Ovary (tissue), 9 donors: ENCODE measurements around the gene DNAH3. TPM values are rescaled to one million over a fixed set of nuclear protein-coding genes. Genes with fewer than 3 reads are reported as not detected.
"Not testable (repeated sequence)": the region's sequence is repeated elsewhere in the genome, so short reads cannot be mapped to it uniquely, and the experiment has no call there.

Experiments used
- DNase-seq, 5 donors: peaks; one replicate each; pipeline ENCODE4 v3.0.0-alpha.2; 2019 to 2020
- H3K27ac ChIP-seq, 2 donors: fragments of 200-600 bp; one replicate each; pipeline versions ENCODE4 v1.5.1 to v1.8.0; 2019 to 2022
- H3K27me3 ChIP-seq: fragments of 200-600 bp; one replicate; pipeline ENCODE4 v1.8.0; 2022
- H3K36me3 ChIP-seq: fragments of 200-600 bp; sonication (generic); one replicate; pipeline ENCODE4 v1.5.1; 2019
- H3K4me1 ChIP-seq: one replicate; pipeline ENCODE4 v1.8.1; 2013; ENCODE audit warnings: mild to moderate bottlenecking, moderate library complexity; ENCODE audit not compliant: insufficient read depth
- H3K4me3 ChIP-seq: fragments of 200-600 bp; sonication (generic); one replicate; pipeline ENCODE4 v1.5.1; 2017
- H3K9me3 ChIP-seq, 2 donors: fragments of 200-600 bp in 1 of 2; sonication (generic) in 1 of 2; one replicate each; pipeline versions ENCODE4 v1.5.1 to v1.8.1; 2013 to 2019; ENCODE audit warnings: mild to moderate bottlenecking in 1 of 2, moderate library complexity in 1 of 2
- EP300 ChIP-seq: sonication (generic); formaldehyde crosslinking; IDR thresholded peaks from one replicate; pipeline ENCODE4 v1.6.1; 2017; ENCODE audit warnings: antibody characterized with exemption
- POLR2A ChIP-seq: fragments of 450-650 bp; IDR thresholded peaks from one replicate; pipeline ENCODE4 v1.6.1; 2017; ENCODE audit warnings: antibody characterized with exemption, mild to moderate bottlenecking, moderate library complexity
- WGBS, 3 donors: extraction: QIAGEN DNeasy Blood & Tissue Kit in 1 of 3; methylation state at CpG; one replicate each; pipeline versions ENCODE4 v1.1.5 to v1.1.7; 2013 to 2017; 5-methylcytosine and 5-hydroxymethylcytosine counted together
- intact Hi-C, 4 donors: fragments of 100-400 bp; cut with DNase I; formaldehyde crosslinking; loops; one replicate each; pipeline versions ENCODE4 v1.11.0 to v1.15.1; 2022 to 2023
- polyA plus RNA-seq, 2 donors: library from polyadenylated mRNA; stranded (reverse); fragments of 200-250 nt in 1 of 2; fragments of 350-450 nt in 1 of 2; fragmentation: Illumina TruSeq in 1 of 2; extraction: RNeasy Lipid Tissue Mini Kit (QIAGEN cat#74804) in 1 of 2; gene quantifications; one replicate each; pipeline ENCODE4 v1.2.3, GENCODE V29; 2013 to 2014
- total RNA-seq, 7 donors: library from RNA; depleted of rRNA in 2 of 7; stranded (reverse); fragments of >200 nt in 2 of 7; fragmentation: NEBNext Ultra II Directional in 3 of 7; extraction: Animal tissue kit (Norgen Biotek cat#: 25700) in 3 of 7; gene quantifications; one replicate each; pipeline versions ENCODE4 v1.1.0 to v1.2.4, GENCODE V29; 2016 to 2023
- TF ChIP-seq, protein P1 (sequence below), 3 donors: fragments of 450-650 bp in 2 of 3; fragments of 200-600 bp in 1 of 3; IDR thresholded peaks; one replicate each; pipeline versions ENCODE4 v1.5.1 to v1.8.0; 2016 to 2022; ENCODE audit warnings: antibody characterized with exemption in 3 of 3, mild to moderate bottlenecking in 1 of 3
- donor health status: DM: no; HTN: no; CAD: no; lungs with moderate emphysema.
- donor health status: DM: no; HTN: no; CAD: no.
- donor health status: Bipolar disorder and iron deficiency.
- donor health status: DM: yes; HTN: yes; CAD: no.
- donor health status: DM: no; HTN: no; CAD: no.
- donor health status: DM: yes; HTN: yes; CAD: no.

Gene DNAH3
- total and polyA plus RNA-seq, 9 donors = 0.05 to 12.1 (median 0.95) TPM; not detected in 1

DNA sequence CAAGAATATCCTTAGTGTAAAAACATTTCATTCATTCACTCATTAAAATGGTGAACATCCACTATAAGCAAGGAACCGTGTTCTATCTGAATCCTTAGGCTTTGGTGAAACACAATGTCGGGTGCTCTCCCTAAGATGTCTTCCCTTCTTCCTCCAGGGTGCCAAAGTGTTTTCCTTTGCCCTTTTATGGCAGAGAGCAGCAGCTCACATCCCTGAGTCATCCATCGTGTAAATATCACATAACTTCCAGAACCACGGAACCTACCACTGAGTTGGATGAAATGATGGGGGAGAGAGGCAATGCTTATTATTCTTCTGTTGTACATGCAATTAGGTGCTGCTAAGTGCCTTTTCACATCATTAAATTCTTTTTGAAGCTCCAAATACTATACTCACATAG lies 50.2 kb downstream of the DNAH3 start:
- no peaks in the 10 kb centered on the region for H3K9me3 ChIP-seq
- no peaks in the 10 kb centered on the region for H3K36me3 ChIP-seq
- H3K4me1 ChIP-seq = no peaks in the 10 kb centered on the region
- no peaks in the 10 kb centered on the region for H3K27me3 ChIP-seq
- intact Hi-C loops = no loop called here
- no peak overlapping the region for H3K27ac ChIP-seq
- 47 to 61% (median 57%) methylated on average over 4 of the region's 4 CpGs for WGBS, 3 donors
- no peak for DNase-seq
- no peak overlapping the region for H3K4me3 ChIP-seq
- TF ChIP-seq POLR2A = no peak

DNA sequence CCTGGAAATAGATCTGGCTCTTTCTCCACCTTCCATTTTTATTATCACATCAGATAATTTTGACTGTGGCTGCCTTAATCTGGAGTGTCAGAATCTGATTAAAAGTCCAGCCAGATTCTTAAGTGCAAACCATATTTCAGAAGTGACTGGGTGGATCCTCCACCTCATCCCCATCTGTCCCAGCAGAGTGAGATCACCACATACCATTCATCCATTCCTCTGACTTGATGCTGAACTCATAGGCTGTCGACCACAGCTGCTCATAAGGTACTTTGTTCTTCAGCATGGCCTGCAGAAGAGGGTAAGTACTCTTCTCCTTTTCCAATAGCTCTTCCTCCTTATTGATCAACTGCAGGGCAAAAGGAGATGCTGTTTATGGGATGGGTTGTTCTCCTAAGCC lies 53.5 kb downstream of the DNAH3 start:
- intact Hi-C loops = no loop called here
- Histone ChIP-seq H3K27ac (no peak overlapping the region), H3K9me3 (no peaks in the 10 kb centered on the region), H3K4me3 (no peak overlapping the region), H3K36me3 (no peaks in the 10 kb centered on the region), H3K27me3 (no peaks in the 10 kb centered on the region), H3K4me1 (no peaks in the 10 kb centered on the region)
- WGBS, 3 donors = 40 to 52% (median 48%) methylated on average over 1 of the region's 1 CpG
- TF ChIP-seq EP300 (no peak), POLR2A (no peak)
- TF ChIP-seq, protein P1, sequence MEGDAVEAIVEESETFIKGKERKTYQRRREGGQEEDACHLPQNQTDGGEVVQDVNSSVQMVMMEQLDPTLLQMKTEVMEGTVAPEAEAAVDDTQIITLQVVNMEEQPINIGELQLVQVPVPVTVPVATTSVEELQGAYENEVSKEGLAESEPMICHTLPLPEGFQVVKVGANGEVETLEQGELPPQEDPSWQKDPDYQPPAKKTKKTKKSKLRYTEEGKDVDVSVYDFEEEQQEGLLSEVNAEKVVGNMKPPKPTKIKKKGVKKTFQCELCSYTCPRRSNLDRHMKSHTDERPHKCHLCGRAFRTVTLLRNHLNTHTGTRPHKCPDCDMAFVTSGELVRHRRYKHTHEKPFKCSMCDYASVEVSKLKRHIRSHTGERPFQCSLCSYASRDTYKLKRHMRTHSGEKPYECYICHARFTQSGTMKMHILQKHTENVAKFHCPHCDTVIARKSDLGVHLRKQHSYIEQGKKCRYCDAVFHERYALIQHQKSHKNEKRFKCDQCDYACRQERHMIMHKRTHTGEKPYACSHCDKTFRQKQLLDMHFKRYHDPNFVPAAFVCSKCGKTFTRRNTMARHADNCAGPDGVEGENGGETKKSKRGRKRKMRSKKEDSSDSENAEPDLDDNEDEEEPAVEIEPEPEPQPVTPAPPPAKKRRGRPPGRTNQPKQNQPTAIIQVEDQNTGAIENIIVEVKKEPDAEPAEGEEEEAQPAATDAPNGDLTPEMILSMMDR (IDR thresholded peaks at IDR 0.05) = no peak
- no peak for DNase-seq

DNA sequence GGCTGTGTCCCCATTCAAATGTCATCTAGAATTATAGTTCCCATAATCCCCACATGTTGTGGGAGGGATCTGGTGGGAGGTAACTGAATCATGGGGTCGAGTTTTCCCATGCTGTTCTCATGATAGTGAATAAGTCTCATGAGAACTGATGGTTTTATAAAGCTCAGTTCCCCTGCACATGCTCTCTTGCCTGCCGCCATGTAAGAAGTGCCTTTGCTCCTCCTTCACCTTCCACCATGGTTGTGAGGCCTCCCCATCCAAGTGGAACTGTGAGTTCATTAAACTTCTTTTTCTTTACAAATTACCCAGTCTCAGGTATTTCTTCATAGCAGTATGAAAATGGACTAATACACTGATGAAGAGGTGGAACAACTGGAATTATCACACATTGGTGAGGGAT lies 55.9 kb downstream of the DNAH3 start:
- H3K4me3 ChIP-seq, H3K36me3 ChIP-seq, H3K27me3 ChIP-seq, H3K4me1 ChIP-seq, H3K27ac ChIP-seq, DNase-seq, intact Hi-C loops, H3K9me3 ChIP-seq: not testable (repeated sequence)
- 77 to 82% (median 79%) methylated on average over 2 of the region's 2 CpGs for WGBS, 3 donors

DNA sequence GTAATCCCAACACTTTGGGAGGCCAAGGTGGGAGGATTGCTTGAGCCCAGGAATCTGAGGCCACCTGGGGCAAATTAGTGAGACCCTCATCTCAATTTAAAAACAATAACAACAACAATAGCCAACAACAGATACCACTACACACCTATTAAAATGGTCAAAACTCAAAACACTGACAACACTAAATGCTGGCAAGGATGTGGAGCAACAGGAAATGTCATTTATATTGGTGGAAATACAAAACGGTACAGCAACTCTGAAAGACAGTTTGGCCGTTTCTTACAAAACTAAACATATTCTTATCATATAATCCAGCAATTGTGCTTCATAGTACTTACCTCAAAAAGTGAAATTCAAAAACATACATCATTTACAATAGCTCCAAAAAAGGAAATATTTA lies 57.7 kb downstream of the DNAH3 start:
- Histone ChIP-seq H3K9me3 (no peaks in the 10 kb centered on the region), H3K27me3 (no peaks in the 10 kb centered on the region), H3K4me1 (no peaks in the 10 kb centered on the region), H3K4me3 (no peak overlapping the region), H3K36me3 (no peaks in the 10 kb centered on the region), H3K27ac (no peak overlapping the region)
- TF ChIP-seq POLR2A (no peak), EP300 (no peak)
- TF ChIP-seq, protein P1 (IDR thresholded peaks at IDR 0.05) = no peak
- intact Hi-C loops = no loop called here
- WGBS, 3 donors = 68 to 87% (median 78%) methylated on average over 2 of the region's 2 CpGs
- DNase-seq = no peak

DNA sequence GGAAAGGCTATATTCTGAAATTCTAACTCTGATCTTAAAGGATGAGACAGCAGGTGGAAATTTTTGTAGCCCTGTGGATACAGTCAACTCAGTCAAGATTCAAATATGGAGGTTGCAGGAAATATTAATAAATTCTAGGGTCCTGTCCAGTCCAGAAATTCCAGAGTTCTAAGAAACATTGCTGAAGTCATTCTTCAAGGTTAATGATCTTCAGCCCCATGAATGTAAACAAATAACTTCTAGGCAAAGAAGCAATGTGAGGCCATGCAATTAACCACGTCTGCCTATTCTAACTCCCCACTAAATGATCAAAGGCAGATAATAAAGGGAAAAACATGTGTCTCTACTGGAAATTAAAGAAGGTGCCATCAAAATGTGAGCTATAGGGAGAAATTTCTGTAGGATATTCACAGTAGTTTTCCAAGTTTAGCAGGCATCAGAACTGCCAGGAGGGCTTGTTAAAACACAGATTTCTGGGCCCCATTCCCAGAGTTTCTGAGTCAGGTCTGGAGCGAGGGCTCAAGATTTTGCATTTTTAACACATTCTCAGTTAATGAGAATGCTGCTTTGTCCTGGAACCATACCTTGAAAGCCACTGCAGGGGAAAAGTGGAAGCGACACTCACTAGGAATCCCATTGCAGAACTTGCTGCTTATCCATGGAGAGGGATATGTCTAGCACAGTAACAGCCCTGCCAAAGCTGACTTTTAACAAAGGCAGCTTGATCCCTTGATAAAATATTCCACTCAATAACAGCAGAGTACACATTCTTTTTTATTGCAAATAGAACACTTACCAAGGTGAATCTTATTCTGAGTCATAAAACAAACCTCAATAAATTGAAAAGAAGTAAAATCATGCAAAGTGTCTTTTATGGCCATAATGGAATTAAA lies 61.8 kb downstream of the DNAH3 start:
- no peaks in the 10 kb centered on the region for H3K9me3 ChIP-seq
- intact Hi-C loops = loop anchor here in 1 of 4 donors (10.0 kb wide), 1 partner anchor 244 kb away; no protein-coding TSS in a partner anchor
- DNase-seq = no peak
- TF ChIP-seq POLR2A (no peak), EP300 (no peak)
- TF ChIP-seq, protein P1 (IDR thresholded peaks at IDR 0.05) = no peak
- no peak overlapping the region for H3K4me3 ChIP-seq
- H3K27ac ChIP-seq = no peak overlapping the region
- no peaks in the 10 kb centered on the region for H3K27me3 ChIP-seq
- no peaks in the 10 kb centered on the region for H3K4me1 ChIP-seq
- no peaks in the 10 kb centered on the region for H3K36me3 ChIP-seq
- WGBS, 3 donors = 17 to 33% (median 26%) methylated on average over 3 of the region's 3 CpGs
